Measurements from ENCODE around the gene PAFAH2.

GRCh38 chr1:26012864-26013263, 15.0 kb upstream of the PAFAH2 start:
- TF ChIP-seq CTCF (IDR thresholded peaks at IDR 0.05) = no peak
- no peak for TF ChIP-seq REST (IDR thresholded peaks at IDR 0.05; ENCODE audit: insufficient read depth in 1 of 2, low read depth in 2 of 2, low read length in 1 of 2)
- TF ChIP-seq POLR2AphosphoS5 (IDR thresholded peaks at IDR 0.05; ENCODE audit: low read depth, low read length) = no peak

Data from Panc1 (cell line).